ENCODE results near the gene CNEP1R1.
A peak's percentile ranks its signal among the peaks of the same experiment; 100 is the strongest.
"Not testable (repeated sequence)": the region's sequence is repeated elsewhere in the genome, so short reads cannot be mapped to it uniquely, and the experiment has no call there.

CNEP1R1 gene

GRCh38 chr16:50024684-50025536, at the start of gene CNEP1R1:
TSS of gene CNEP1R1 (plus strand) at chr16:50025225. CDS start at chr16:50025316, 91 bp downstream.
- DNase-seq, result peak; percentile 60

- DNase-seq, result no peak
These were observed 47.6 kb upstream of the CNEP1R1 start for GRCh38 chr16:49977427-49977826.

GRCh38 chr16:49978569-49979326, 46.3 kb upstream of the CNEP1R1 start:
- DNase-seq, result no peak

- no peak for DNase-seq
These were observed 44.9 kb upstream of the CNEP1R1 start for GRCh38 chr16:49980166-49980565.

GRCh38 chr16:49986351-49987124, 38.5 kb upstream of the CNEP1R1 start:
- no peak for DNase-seq

GRCh38 chr16:49987381-49987780, 37.6 kb upstream of the CNEP1R1 start:
- DNase-seq, result no peak

- DNase-seq, result no peak
These were observed 32.2 kb upstream of the CNEP1R1 start for GRCh38 chr16:49992825-49993224.

GRCh38 chr16:49993579-49993978, 31.4 kb upstream of the CNEP1R1 start:
- no peak for DNase-seq

- no peak for DNase-seq
These were observed 31.0 kb upstream of the CNEP1R1 start for GRCh38 chr16:49994006-49994405.

- no peak for DNase-seq
These were observed 29.3 kb upstream of the CNEP1R1 start for GRCh38 chr16:49995720-49996119.

- DNase-seq, result no peak
These were observed 27.2 kb upstream of the CNEP1R1 start for GRCh38 chr16:49997721-49998251.

- no peak for DNase-seq
These were observed 26.0 kb upstream of the CNEP1R1 start for GRCh38 chr16:49998991-49999390.

- no peak for DNase-seq
These were observed 23.9 kb upstream of the CNEP1R1 start for GRCh38 chr16:50001144-50001543.

- no peak for DNase-seq
These were observed 22.8 kb upstream of the CNEP1R1 start for GRCh38 chr16:50002190-50002589.

- no peak for DNase-seq
These were observed 20.8 kb upstream of the CNEP1R1 start for GRCh38 chr16:50004239-50004638.

GRCh38 chr16:50006964-50007363, 18.1 kb upstream of the CNEP1R1 start:
- DNase-seq, result no peak

- DNase-seq, result no peak
These were observed 17.3 kb upstream of the CNEP1R1 start for GRCh38 chr16:50007744-50008143.

- no peak for DNase-seq
These were observed 14.8 kb upstream of the CNEP1R1 start for GRCh38 chr16:50010212-50010611.

GRCh38 chr16:50011707-50012106, 13.3 kb upstream of the CNEP1R1 start:
- no peak for DNase-seq

GRCh38 chr16:50012182-50012581, 12.8 kb upstream of the CNEP1R1 start:
- no peak for DNase-seq

- not testable (repeated sequence) for DNase-seq
These were observed 10.8 kb upstream of the CNEP1R1 start for GRCh38 chr16:50014211-50014610.

GRCh38 chr16:50015631-50016030, 9.4 kb upstream of the CNEP1R1 start:
- no peak for DNase-seq

GRCh38 chr16:50017553-50017952, 7.5 kb upstream of the CNEP1R1 start:
- DNase-seq, result no peak

Data from DMS79 (cell line).